ENCODE data around the gene LYST.
A peak's percentile ranks its signal among the peaks of the same experiment; 100 is the strongest.

LYST gene

GRCh38 chr1:235911300-235911662, 44.6 kb upstream of the LYST start:
- no peak overlapping the region for H3K23ac ChIP-seq (ENCODE audit: low read length in 2 of 2)
- H3K4ac ChIP-seq (ENCODE audit: low read depth in 1 of 2, low read length in 2 of 2): no peak overlapping the region
- H2BK5ac ChIP-seq (ENCODE audit: low read depth, low read length, poor library complexity, severe bottlenecking): no peak overlapping the region
- no peaks in the 10 kb centered on the region for H3K9me3 ChIP-seq (ENCODE audit: control insufficient read depth, low read length)
- no peak overlapping the region for H2AFZ ChIP-seq (ENCODE audit: low read depth, low read length)
- no peak overlapping the region for H3K18ac ChIP-seq (ENCODE audit: low read depth in 1 of 2, low read length in 2 of 2)
- no peak for DNase-seq
- no peak overlapping the region for H4K8ac ChIP-seq (ENCODE audit: low read length)
- H2BK15ac ChIP-seq (ENCODE audit: low read depth, poor library complexity, severe bottlenecking): no peak overlapping the region
- H2BK120ac ChIP-seq (ENCODE audit: low read depth, low read length): no peak overlapping the region
- no peak overlapping the region for H3K9ac ChIP-seq (ENCODE audit: low read length)
- H3K27ac ChIP-seq (ENCODE audit: low read length, poor library complexity, severe bottlenecking): no peak overlapping the region
- H4K91ac ChIP-seq (ENCODE audit: low read length): no peak overlapping the region
- H3K27me3 ChIP-seq (ENCODE audit: control insufficient read depth in 1 of 2, insufficient read depth in 1 of 2, low read length in 2 of 2): no peaks in the 10 kb centered on the region
- H3K4me2 ChIP-seq (ENCODE audit: low read length, poor library complexity, severe bottlenecking): no peak overlapping the region
- H3K4me3 ChIP-seq (ENCODE audit: insufficient read depth in 1 of 2, low read depth in 1 of 2, low read length in 2 of 2): no peak overlapping the region
- H2BK12ac ChIP-seq (ENCODE audit: low read length in 2 of 2): no peak overlapping the region
- H2AK5ac ChIP-seq (ENCODE audit: low read length, severe bottlenecking): no peak overlapping the region
- no peaks in the 10 kb centered on the region for H3K36me3 ChIP-seq (ENCODE audit: control insufficient read depth in 1 of 2, insufficient read depth in 2 of 2, low read depth in 1 of 2, low read length in 2 of 2)
- 96% methylated on average over 5 of the region's 5 CpGs for WGBS
- no peak overlapping the region for H3K14ac ChIP-seq (ENCODE audit: low read length in 2 of 2)
- H3K4me1 ChIP-seq (ENCODE audit: control insufficient read depth, insufficient read depth, low read depth, low read length): peaks cover 17% of the 10 kb centered on the region
- no peaks in the 10 kb centered on the region for H3K79me1 ChIP-seq (replicated peaks; ENCODE audit: low read length, poor library complexity, severe bottlenecking)

GRCh38 chr1:235910357-235911299, 43.9 kb upstream of the LYST start:
- Histone ChIP-seq H2BK15ac (ENCODE audit: low read depth, poor library complexity, severe bottlenecking) (no peak overlapping the region), H4K8ac (ENCODE audit: low read length) (no peak overlapping the region), H3K9me3 (ENCODE audit: control insufficient read depth, low read length) (no peaks in the 10 kb centered on the region), H2BK5ac (ENCODE audit: low read depth, low read length, poor library complexity, severe bottlenecking) (no peak overlapping the region), H3K36me3 (ENCODE audit: control insufficient read depth in 1 of 2, insufficient read depth in 2 of 2, low read depth in 1 of 2, low read length in 2 of 2) (no peaks in the 10 kb centered on the region), H3K79me1 (replicated peaks; ENCODE audit: low read length, poor library complexity, severe bottlenecking) (no peaks in the 10 kb centered on the region), H3K27me3 (ENCODE audit: control insufficient read depth in 1 of 2, insufficient read depth in 1 of 2, low read length in 2 of 2) (no peaks in the 10 kb centered on the region), H3K14ac (ENCODE audit: low read length in 2 of 2) (no peak overlapping the region), H3K23ac (ENCODE audit: low read length in 2 of 2) (no peak overlapping the region), H4K91ac (ENCODE audit: low read length) (no peak overlapping the region), H3K4me2 (ENCODE audit: low read length, poor library complexity, severe bottlenecking) (peak overlapping the region; percentile 54), H3K9ac (ENCODE audit: low read length) (peak overlapping the region; percentile 73), H2AK5ac (ENCODE audit: low read length, severe bottlenecking) (no peak overlapping the region), H3K27ac (ENCODE audit: low read length, poor library complexity, severe bottlenecking) (peak overlapping the region; percentile 87), H3K4me3 (ENCODE audit: insufficient read depth in 1 of 2, low read depth in 1 of 2, low read length in 2 of 2) (no peak overlapping the region), H3K18ac (ENCODE audit: low read depth in 1 of 2, low read length in 2 of 2) (peak overlapping the region; percentile 8 to 67), H2BK120ac (ENCODE audit: low read depth, low read length) (no peak overlapping the region), H3K4ac (ENCODE audit: low read depth in 1 of 2, low read length in 2 of 2) (peak overlapping the region; percentile 17 to 35), H2BK12ac (ENCODE audit: low read length in 2 of 2) (peak overlapping the region in 1 of 2 experiments; percentile 45), H3K4me1 (ENCODE audit: control insufficient read depth, insufficient read depth, low read depth, low read length) (peaks cover 17% of the 10 kb centered on the region), H2AFZ (ENCODE audit: low read depth, low read length) (no peak overlapping the region)
- WGBS: 5% methylated on average over 5 of the region's 8 CpGs
- DNase-seq: peak; percentile 98

DNA sequence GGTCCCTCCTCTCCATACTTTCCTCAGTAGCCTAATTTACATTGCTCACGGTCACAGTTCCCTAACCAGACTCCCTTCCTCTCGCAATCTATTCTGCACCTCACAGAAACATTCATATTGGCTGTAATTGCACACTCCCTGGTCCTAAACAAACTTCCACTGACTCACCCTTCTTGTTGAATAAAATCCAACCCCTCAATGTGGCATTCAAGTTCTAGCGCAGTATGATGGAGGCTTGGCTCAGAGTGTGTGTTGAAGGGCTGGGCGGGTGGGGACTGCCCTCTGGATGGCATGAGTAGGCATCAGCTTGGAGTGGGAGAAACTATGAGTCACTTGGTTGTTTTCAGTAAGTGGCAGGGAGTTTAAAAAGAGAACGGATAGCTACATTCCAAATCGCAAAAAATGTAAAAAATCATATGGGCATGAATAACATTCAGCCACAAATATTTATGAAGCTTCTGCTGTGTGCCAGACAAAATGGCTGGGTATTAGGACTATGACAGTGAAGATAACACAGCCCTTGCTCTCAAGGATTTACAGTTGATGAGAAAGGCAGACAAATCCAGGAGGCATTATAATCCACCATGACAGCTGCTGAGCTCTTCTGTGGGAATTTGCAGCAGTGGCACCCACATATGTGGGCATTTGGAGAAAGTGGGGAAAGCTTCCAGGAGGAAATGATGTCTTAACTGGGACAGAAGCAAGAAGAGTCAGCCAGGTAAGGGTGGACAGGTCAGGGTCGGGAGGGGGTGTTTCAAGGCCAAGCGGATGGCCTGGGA, 42.2 kb upstream of the LYST start:
- Histone ChIP-seq H3K23ac (ENCODE audit: low read length in 2 of 2) (no peak overlapping the region), H2AK5ac (ENCODE audit: low read length, severe bottlenecking) (peak overlapping the region; percentile 99), H3K9me3 (ENCODE audit: control insufficient read depth, low read length) (no peaks in the 10 kb centered on the region), H3K4me1 (ENCODE audit: control insufficient read depth, insufficient read depth, low read depth, low read length) (peaks cover 17% of the 10 kb centered on the region), H3K9ac (ENCODE audit: low read length) (peak overlapping the region; percentile 59), H3K4ac (ENCODE audit: low read depth in 1 of 2, low read length in 2 of 2) (peak overlapping the region in 1 of 2 experiments; percentile 82), H3K4me2 (ENCODE audit: low read length, poor library complexity, severe bottlenecking) (peak overlapping the region; percentile 10), H2BK15ac (ENCODE audit: low read depth, poor library complexity, severe bottlenecking) (peak overlapping the region; percentile 86), H4K91ac (ENCODE audit: low read length) (peak overlapping the region; percentile 92), H2BK120ac (ENCODE audit: low read depth, low read length) (peak overlapping the region; percentile 42), H2BK5ac (ENCODE audit: low read depth, low read length, poor library complexity, severe bottlenecking) (peak overlapping the region; percentile 83), H3K14ac (ENCODE audit: low read length in 2 of 2) (peak overlapping the region in 1 of 2 experiments; percentile 26), H2AFZ (ENCODE audit: low read depth, low read length) (no peak overlapping the region), H3K4me3 (ENCODE audit: insufficient read depth in 1 of 2, low read depth in 1 of 2, low read length in 2 of 2) (no peak overlapping the region), H3K79me1 (replicated peaks; ENCODE audit: low read length, poor library complexity, severe bottlenecking) (no peaks in the 10 kb centered on the region), H4K8ac (ENCODE audit: low read length) (peak overlapping the region; percentile 91), H2BK12ac (ENCODE audit: low read length in 2 of 2) (peak overlapping the region; percentile 61 to 90), H3K27ac (ENCODE audit: low read length, poor library complexity, severe bottlenecking) (peak overlapping the region; percentile 77), H3K36me3 (ENCODE audit: control insufficient read depth in 1 of 2, insufficient read depth in 2 of 2, low read depth in 1 of 2, low read length in 2 of 2) (no peaks in the 10 kb centered on the region), H3K18ac (ENCODE audit: low read depth in 1 of 2, low read length in 2 of 2) (peak overlapping the region; percentile 58 to 60), H3K27me3 (ENCODE audit: control insufficient read depth in 1 of 2, insufficient read depth in 1 of 2, low read length in 2 of 2) (no peaks in the 10 kb centered on the region)
- 59% methylated on average over 6 of the region's 8 CpGs for WGBS
- DNase-seq: peak; percentile 75

DNA sequence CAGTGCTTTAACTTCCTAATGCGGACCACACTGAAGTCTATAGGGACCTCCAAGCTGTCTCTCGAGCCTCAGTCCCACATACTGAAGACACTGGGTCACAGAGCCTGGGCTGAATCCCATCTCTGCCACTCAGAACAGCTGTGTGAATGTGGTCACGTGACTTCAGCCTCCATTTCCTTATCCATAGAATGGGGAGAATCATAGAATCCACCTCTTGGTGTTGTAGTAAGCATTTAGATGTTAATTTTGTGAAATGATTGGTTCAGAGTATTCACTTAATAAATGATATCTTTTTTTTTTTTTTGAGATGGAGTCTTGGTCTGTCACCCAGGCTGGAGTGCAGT, 41.2 kb upstream of the LYST start:
- Histone ChIP-seq H2BK15ac (ENCODE audit: low read depth, poor library complexity, severe bottlenecking) (no peak overlapping the region), H4K8ac (ENCODE audit: low read length) (peak overlapping the region; percentile 2), H3K9me3 (ENCODE audit: control insufficient read depth, low read length) (no peaks in the 10 kb centered on the region), H2BK12ac (ENCODE audit: low read length in 2 of 2) (no peak overlapping the region), H3K9ac (ENCODE audit: low read length) (no peak overlapping the region), H2BK120ac (ENCODE audit: low read depth, low read length) (no peak overlapping the region), H2BK5ac (ENCODE audit: low read depth, low read length, poor library complexity, severe bottlenecking) (no peak overlapping the region), H3K79me1 (replicated peaks; ENCODE audit: low read length, poor library complexity, severe bottlenecking) (no peaks in the 10 kb centered on the region), H3K4me3 (ENCODE audit: insufficient read depth in 1 of 2, low read depth in 1 of 2, low read length in 2 of 2) (no peak overlapping the region), H3K18ac (ENCODE audit: low read depth in 1 of 2, low read length in 2 of 2) (no peak overlapping the region), H3K4ac (ENCODE audit: low read depth in 1 of 2, low read length in 2 of 2) (no peak overlapping the region), H3K36me3 (ENCODE audit: control insufficient read depth in 1 of 2, insufficient read depth in 2 of 2, low read depth in 1 of 2, low read length in 2 of 2) (no peaks in the 10 kb centered on the region), H3K4me1 (ENCODE audit: control insufficient read depth, insufficient read depth, low read depth, low read length) (peaks cover 17% of the 10 kb centered on the region), H2AK5ac (ENCODE audit: low read length, severe bottlenecking) (peak overlapping the region; percentile 2), H2AFZ (ENCODE audit: low read depth, low read length) (no peak overlapping the region), H3K4me2 (ENCODE audit: low read length, poor library complexity, severe bottlenecking) (no peak overlapping the region), H3K14ac (ENCODE audit: low read length in 2 of 2) (no peak overlapping the region), H3K27ac (ENCODE audit: low read length, poor library complexity, severe bottlenecking) (no peak overlapping the region), H4K91ac (ENCODE audit: low read length) (no peak overlapping the region), H3K23ac (ENCODE audit: low read length in 2 of 2) (no peak overlapping the region), H3K27me3 (ENCODE audit: control insufficient read depth in 1 of 2, insufficient read depth in 1 of 2, low read length in 2 of 2) (no peaks in the 10 kb centered on the region)
- DNase-seq: no peak
- WGBS: 100% methylated on average over 2 of the region's 3 CpGs

All from mesenchymal stem cell (in vitro differentiated cells and primary cell).